H1 (cell line): Measurements from ENCODE around the gene KIF23. TPM values are rescaled to one million over a fixed set of nuclear protein-coding genes. Genes with fewer than 3 reads are reported as not detected.

Experiments used
- CTCF ChIA-PET: fragments of 300-600 bp; sonication (Branson Sonifier 250); formaldehyde crosslinking; loops from one replicate; lab custom pipeline; 2021; ENCODE audit not compliant: partially characterized antibody; lab: Charles Lee
- POLR2A ChIA-PET: fragments of 300-600 bp; sonication (Branson Sonifier 250); formaldehyde crosslinking; loops from one replicate; lab custom pipeline; 2021; ENCODE audit warnings: inconsistent platforms; ENCODE audit not compliant: partially characterized antibody; lab: Charles Lee
- DNase-seq, 2 experiments: peaks; one replicate each; pipeline versions ENCODE4 v3.0.0 to v3.0.0-alpha.2; 2010 to 2022; ENCODE audit warnings: low spot score in 2 of 2, low read depth in 1 of 2, mixed read lengths in 1 of 2
- FAIRE-seq: peaks from 2 replicates; lab custom pipeline; 2011; peaks lifted over from hg19 to GRCh38; lab: Jason Lieb, UNC
- H2AFZ ChIP-seq: 2 replicates; pipeline ENCODE4 v1.8.1; 2012; ENCODE audit warnings: low read length, inconsistent platforms
- H2AK5ac ChIP-seq: 2 replicates; pipeline ENCODE4 v1.6.1; 2013; ENCODE audit warnings: low read depth, low read length
- H2BK120ac ChIP-seq: replicated peaks from 2 replicates; pipeline ENCODE3; 2013; ENCODE audit warnings: low read depth, low read length, inconsistent platforms
- H2BK12ac ChIP-seq: 2 replicates; pipeline ENCODE4 v1.6.1; 2013; ENCODE audit warnings: low read depth, low read length
- H2BK15ac ChIP-seq: 2 replicates; pipeline ENCODE4 v1.6.1; 2013; ENCODE audit warnings: low read length
- H2BK20ac ChIP-seq: 2 replicates; pipeline ENCODE4 v1.6.1; 2013; ENCODE audit warnings: low read length
- H2BK5ac ChIP-seq: 2 replicates; pipeline ENCODE4 v1.6.1; 2013; ENCODE audit warnings: low read depth, low read length
- H3K14ac ChIP-seq: 2 replicates; pipeline ENCODE4 v1.6.1; 2013; ENCODE audit warnings: inconsistent platforms; ENCODE audit not compliant: insufficient read length
- H3K18ac ChIP-seq: 2 replicates; pipeline ENCODE4 v1.6.1; 2013; ENCODE audit warnings: low read length; ENCODE audit errors: extremely low read depth
- H3K23ac ChIP-seq: 2 replicates; pipeline ENCODE4 v1.6.1; 2013; ENCODE audit warnings: inconsistent platforms; ENCODE audit not compliant: insufficient read length
- H3K23me2 ChIP-seq: 2 replicates; pipeline ENCODE4 v1.6.1; 2013; ENCODE audit warnings: low read depth, low read length
- H3K27ac ChIP-seq: 2 replicates; pipeline ENCODE4 v1.6.1; 2011; ENCODE audit warnings: low read depth, low read length, inconsistent platforms
- H3K27me3 ChIP-seq, 4 experiments: replicated peaks in 1 of 4; 1 replicate in 1 of 4; 2 replicates in 3 of 4; pipeline versions ENCODE4 v1.6.1 to v1.8.1; 2011 to 2013; ENCODE audit warnings: low read length in 3 of 4, mild to moderate bottlenecking in 3 of 4, inconsistent platforms in 2 of 4, mixed read lengths in 2 of 4, moderate library complexity in 1 of 4; ENCODE audit not compliant: control insufficient read depth in 3 of 4, insufficient read depth in 3 of 4; ENCODE audit errors: extremely low read depth in 1 of 4
- H3K36me3 ChIP-seq, 4 experiments: 2 replicates each; pipeline versions ENCODE4 v1.6.1 to v1.8.1; 2011 to 2013; ENCODE audit warnings: mild to moderate bottlenecking in 4 of 4, low read length in 3 of 4, moderate library complexity in 2 of 4, control low read depth in 1 of 4, inconsistent platforms in 1 of 4; ENCODE audit not compliant: insufficient read depth in 4 of 4, control insufficient read depth in 2 of 4
- H3K4ac ChIP-seq: replicated peaks from 2 replicates; pipeline ENCODE3; 2013; ENCODE audit warnings: low read length, low read depth, mixed read lengths, inconsistent platforms; ENCODE audit not compliant: insufficient read length
- H3K4me1 ChIP-seq, 4 experiments: replicated peaks in 1 of 4; 1 replicate in 1 of 4; 2 replicates in 3 of 4; pipeline versions ENCODE4 v1.6.1 to v1.8.1; 2011 to 2013; ENCODE audit warnings: low read length in 3 of 4, inconsistent platforms in 2 of 4, mixed read lengths in 1 of 4; ENCODE audit not compliant: insufficient read depth in 4 of 4, control insufficient read depth in 3 of 4
- H3K4me2 ChIP-seq, 2 experiments: 2 replicates each; pipeline versions ENCODE4 v1.6.1 to v1.8.1; 2011 to 2013; ENCODE audit warnings: low read depth in 2 of 2, low read length in 2 of 2, control low read depth in 1 of 2, inconsistent platforms in 1 of 2, mild to moderate bottlenecking in 1 of 2; ENCODE audit not compliant: insufficient read depth in 1 of 2
- H3K4me3 ChIP-seq, 4 experiments: fragments of 200-600, 300-600 bp in 1 of 4; sonication (generic), shearing (Covaris generic), sonication (Bioruptor Twin) in 1 of 4; 2 replicates each; pipeline versions ENCODE4 v1.5.1 to v1.8.1; 2011 to 2016; ENCODE audit warnings: low read length in 4 of 4, low read depth in 3 of 4, control low read depth in 2 of 4, inconsistent platforms in 2 of 4, mild to moderate bottlenecking in 2 of 4, mixed read lengths in 1 of 4, moderate library complexity in 1 of 4; ENCODE audit not compliant: insufficient read depth in 2 of 4; ENCODE audit errors: extremely low read depth in 1 of 4
- H3K56ac ChIP-seq: replicated peaks from 2 replicates; pipeline ENCODE3; 2013; ENCODE audit warnings: low read depth, mild to moderate bottlenecking, mixed read lengths, low read length, inconsistent platforms; ENCODE audit not compliant: insufficient read length
- H3K79me1 ChIP-seq: 2 replicates; pipeline ENCODE4 v1.6.1; 2013; ENCODE audit warnings: low read depth, low read length, control low read depth
- H3K79me2 ChIP-seq, 2 experiments: 2 replicates each; pipeline versions ENCODE4 v1.6.1 to v1.8.1; 2012 to 2013; ENCODE audit warnings: low read length in 2 of 2, mild to moderate bottlenecking in 2 of 2, inconsistent platforms in 1 of 2; ENCODE audit not compliant: insufficient read depth in 2 of 2, control insufficient read depth in 1 of 2
- H3K9ac ChIP-seq, 4 experiments: replicated peaks in 1 of 4; 1 replicate in 1 of 4; 2 replicates in 3 of 4; pipeline versions ENCODE4 v1.6.1 to v1.8.1; 2011 to 2013; ENCODE audit warnings: low read depth in 3 of 4, low read length in 3 of 4, control low read depth in 2 of 4, mild to moderate bottlenecking in 2 of 4, moderate library complexity in 2 of 4, inconsistent platforms in 1 of 4; ENCODE audit errors: extremely low read depth in 1 of 4
- H3K9me3 ChIP-seq, 2 experiments: 2 replicates each; pipeline versions ENCODE4 v1.6.1 to v1.8.1; 2012 to 2013; ENCODE audit warnings: mild to moderate bottlenecking in 2 of 2, moderate library complexity in 2 of 2, control low read depth in 1 of 2, inconsistent platforms in 1 of 2, low read depth in 1 of 2, low read length in 1 of 2, mixed read lengths in 1 of 2; ENCODE audit not compliant: insufficient read depth in 2 of 2
- H4K20me1 ChIP-seq, 2 experiments: replicated peaks in 1 of 2; 2 replicates each; pipeline versions ENCODE3 to v1.8.1; 2011 to 2013; ENCODE audit warnings: inconsistent platforms in 2 of 2, low read length in 2 of 2, mild to moderate bottlenecking in 1 of 2; ENCODE audit not compliant: insufficient read depth in 2 of 2, control insufficient read depth in 1 of 2
- H4K5ac ChIP-seq: 2 replicates; pipeline ENCODE4 v1.6.1; 2013; ENCODE audit warnings: low read length, low read depth, mixed read lengths, inconsistent platforms; ENCODE audit not compliant: insufficient read length
- H4K8ac ChIP-seq: 2 replicates; pipeline ENCODE4 v1.8.0; 2013; ENCODE audit warnings: mild to moderate bottlenecking, moderate library complexity, low read length, inconsistent platforms; ENCODE audit not compliant: insufficient read depth; ENCODE audit errors: extremely low read depth
- H4K91ac ChIP-seq: replicated peaks from 2 replicates; pipeline ENCODE3; 2013; ENCODE audit warnings: low read length, mixed read lengths, inconsistent platforms; ENCODE audit not compliant: insufficient read length
- CHD1 ChIP-seq: IDR thresholded peaks from 2 replicates; pipeline ENCODE4 v1.6.1; 2012; ENCODE audit warnings: low read depth, low read length, improper control_type of control experiment
- EZH2 ChIP-seq: fragments of 200-600 bp; sonication (generic); IDR thresholded peaks from 2 replicates; pipeline ENCODE4 v1.7.1; 2012; ENCODE audit warnings: low read depth, mild to moderate bottlenecking, moderate library complexity, low read length, inconsistent platforms; ENCODE audit not compliant: severe bottlenecking
- KDM1A ChIP-seq: fragments of 200-600, 300-600 bp; sonication (generic); IDR thresholded peaks from 2 replicates; pipeline ENCODE4 v1.7.1; 2016; ENCODE audit warnings: mild to moderate bottlenecking, low read length, borderline replicate concordance
- MAFK ChIP-seq: IDR thresholded peaks from 2 replicates; pipeline ENCODE4 v1.6.1; 2012; ENCODE audit warnings: low read depth, mild to moderate bottlenecking, improper control_type of control experiment, low read length
- POLR2A ChIP-seq, 2 experiments: IDR thresholded peaks; 1 replicate in 1 of 2; 2 replicates in 1 of 2; pipeline ENCODE4 v1.6.1; 2011; ENCODE audit warnings: low read depth in 2 of 2, low read length in 2 of 2, mild to moderate bottlenecking in 2 of 2; ENCODE audit errors: control extremely low read depth in 1 of 2
- RBBP5 ChIP-seq: IDR thresholded peaks from 2 replicates; pipeline ENCODE4 v1.7.1; 2012; ENCODE audit warnings: low read depth, mild to moderate bottlenecking, inconsistent platforms, low read length, moderate library complexity, borderline replicate concordance
- SAP30 ChIP-seq: fragments of 300-600 bp; sonication (generic); IDR thresholded peaks from 2 replicates; pipeline ENCODE4 v1.7.1; 2012; ENCODE audit warnings: low read length, moderate library complexity, mild to moderate bottlenecking, inconsistent platforms; ENCODE audit not compliant: insufficient read depth, insufficient replicate concordance
- SP4 ChIP-seq: IDR thresholded peaks from 2 replicates; pipeline ENCODE4 v1.6.1; 2012; ENCODE audit warnings: low read length, inconsistent platforms
- TEAD4 ChIP-seq: IDR thresholded peaks from 2 replicates; pipeline ENCODE4 v1.6.1; 2012; ENCODE audit warnings: low read depth, low read length, inconsistent platforms, mixed read lengths
- WGBS, 2 experiments: shearing (Covaris generic) in 1 of 2; methylation state at CpG; one replicate each; pipeline versions ENCODE4 v1.1.6 to v1.1.7; 2013 to 2015; ENCODE audit warnings: low lambda C conversion rate in 2 of 2, mixed read lengths in 2 of 2, inconsistent platforms in 1 of 2, low coverage in 1 of 2, missing lambda C conversion rate in 1 of 2; ENCODE audit not compliant: insufficient replicate concordance in 2 of 2, insufficient coverage in 1 of 2, insufficient read length in 1 of 2; ENCODE audit errors: extremely low coverage in 1 of 2, missing lambda C conversion rate in 1 of 2; 5-methylcytosine and 5-hydroxymethylcytosine counted together
- polyA plus RNA-seq, 7 experiments: library from polyadenylated mRNA; depleted of rRNA in 3 of 7; stranded (reverse) in 5 of 7; unstranded in 2 of 7; fragments of >200 nt in 5 of 7; fragments of 200-250 nt in 2 of 7; gene quantifications; 1 replicate in 5 of 7; 2 replicates in 1 of 7; 4 replicates in 1 of 7; pipeline versions ENCODE4 v1.2.1 to v1.2.3, GENCODE V29; 2011 to 2013; ENCODE audit warnings: missing spikeins in 2 of 7, mixed read lengths in 2 of 7
- total RNA-seq: library from RNA; stranded (reverse); fragmentation: NEBNext Ultra II Directional; extraction: Animal tissue kit (Norgen Biotek cat#: 25700); gene quantifications from 2 replicates; pipeline ENCODE4 v1.2.1, GENCODE V29; 2021

KIF23 gene
- total and polyA plus RNA-seq, 2 of the 8 experiments (the other 6 are each of a cell fraction or from before 2014, with no cell fraction given) = 26.2 to 77.4 TPM

DNA sequence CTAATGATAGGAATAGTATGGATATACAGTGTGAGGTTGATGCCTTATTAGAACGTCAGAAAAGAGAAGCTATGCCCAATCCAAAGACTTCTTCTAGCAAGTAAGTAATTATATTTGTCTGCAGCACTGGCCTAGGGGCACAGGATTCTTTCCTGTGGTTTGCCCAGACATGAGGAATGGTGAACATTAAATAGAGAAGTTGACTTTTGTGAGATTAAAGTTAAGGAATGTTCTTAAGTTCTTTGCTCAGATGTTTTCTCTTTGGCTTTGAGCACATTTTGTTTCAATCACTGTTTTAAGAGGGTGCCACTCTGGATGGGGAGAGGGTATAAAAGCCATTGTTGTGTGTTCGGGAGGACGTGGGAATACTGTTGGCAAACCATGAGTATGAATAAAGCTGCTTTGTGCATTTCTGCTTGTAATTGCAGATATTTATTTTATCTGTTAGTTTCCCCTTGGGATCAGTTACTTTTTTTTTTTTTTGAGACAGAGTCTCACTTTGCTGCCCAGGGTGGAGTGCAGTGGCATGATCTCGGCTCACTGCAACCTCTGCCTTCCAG lies 8.3 kb downstream of the KIF23 start:
- Histone ChIP-seq H2BK15ac (no peak overlapping the region), H4K8ac (no peak overlapping the region), H4K91ac (no peak overlapping the region), H3K4me2 (no peak overlapping the region), H2BK12ac (no peak overlapping the region), H2AK5ac (no peak overlapping the region), H3K4me1 (no peaks in the 10 kb centered on the region), H3K23me2 (no peaks in the 10 kb centered on the region), H2BK5ac (no peak overlapping the region), H3K36me3 (peaks cover 20 to 90% (median 69%) of the 10 kb centered on the region in 4 experiments), H3K27ac (no peak overlapping the region), H3K9ac (no peak overlapping the region), H2BK20ac (no peak overlapping the region), H2BK120ac (no peak overlapping the region), H4K20me1 (no peaks in the 10 kb centered on the region), H3K4ac (no peak overlapping the region), H3K18ac (no peak overlapping the region), H3K79me1 (peaks cover 3% of the 10 kb centered on the region), H3K79me2 (peaks cover 0 to 17% of the 10 kb centered on the region in 2 experiments; a peak in 2 of 4 replicates), H2AFZ (no peak overlapping the region), H3K27me3 (no peaks in the 10 kb centered on the region), H3K23ac (no peak overlapping the region), H3K9me3 (no peaks in the 10 kb centered on the region), H3K4me3 (no peak overlapping the region), H4K5ac (no peak overlapping the region), H3K56ac (no peak overlapping the region), H3K14ac (no peak overlapping the region)
- ChIA-PET POLR2A (interaction anchor here (0.7 to 3.7 kb wide), 3 partner anchors 8 to 33 kb away, joined by 3 to 19 read pairs (median 5); partner anchors contain the start of genes KIF23 and RPLP1), CTCF (interaction anchor here (1.0 kb wide), 1 partner anchor 15 kb away, joined by 4 read pairs; no protein-coding TSS in a partner anchor)
- no peak for DNase-seq
- TF ChIP-seq POLR2A (IDR thresholded peaks at IDR 0.05; ENCODE audit: control extremely low read depth in 1 of 2, low read depth in 2 of 2, low read length in 2 of 2) (no peak), RBBP5 (no peak), MAFK (no peak), EZH2 (no peak), CHD1 (no peak), SP4 (no peak), KDM1A (no peak), TEAD4 (no peak), SAP30 (no peak)
- WGBS, 2 experiments = 88% methylated on average over 4 of the region's 4 CpGs; no CpG with 5 or more reads in 1 of the 2 experiments
- FAIRE-seq = no peak
